ENCODE measurements around the gene ST8SIA6. TPM values are rescaled to one million over a fixed set of nuclear protein-coding genes. Genes with fewer than 3 reads are reported as not detected.
A peak's percentile ranks its signal among the peaks of the same experiment; 100 is the strongest.
"Not testable (repeated sequence)": the region's sequence is repeated elsewhere in the genome, so short reads cannot be mapped to it uniquely, and the experiment has no call there.

The ST8SIA6 gene
- total RNA-seq: 1 to 10 TPM in 3 of 4 donors, under 1 TPM in 1; 0.45 to 5.6 (median 1.5) TPM

GRCh38 chr10:17454161-17455014 lies at the start of gene ST8SIA6:
TSS of gene ST8SIA6 (minus strand) at chr10:17454595. CDS start at chr10:17454255, 340 bp downstream.
- WGBS, 2 donors: 16 to 20% methylated on average over 13 to 16 of the region's 91 CpGs
- Histone ChIP-seq H3K4me1 (peaks cover 8 to 13% of the 10 kb centered on the region in 2 donors), H3K27ac (no peak within 1 kb of the TSS), H3K9me3 (no peaks in the 10 kb centered on the region), H3K27me3 (no peaks in the 10 kb centered on the region), H3K4me3 (replicated peaks in 1 of 3) (peak within 1 kb of the TSS in 1 of 3 donors; percentile 26), H3K36me3 (no peaks in the 10 kb centered on the region)
- intact Hi-C loops (cut with DNase I): no loop called here
- peak; percentile 11 to 31 for DNase-seq
- TF ChIP-seq, protein P1, sequence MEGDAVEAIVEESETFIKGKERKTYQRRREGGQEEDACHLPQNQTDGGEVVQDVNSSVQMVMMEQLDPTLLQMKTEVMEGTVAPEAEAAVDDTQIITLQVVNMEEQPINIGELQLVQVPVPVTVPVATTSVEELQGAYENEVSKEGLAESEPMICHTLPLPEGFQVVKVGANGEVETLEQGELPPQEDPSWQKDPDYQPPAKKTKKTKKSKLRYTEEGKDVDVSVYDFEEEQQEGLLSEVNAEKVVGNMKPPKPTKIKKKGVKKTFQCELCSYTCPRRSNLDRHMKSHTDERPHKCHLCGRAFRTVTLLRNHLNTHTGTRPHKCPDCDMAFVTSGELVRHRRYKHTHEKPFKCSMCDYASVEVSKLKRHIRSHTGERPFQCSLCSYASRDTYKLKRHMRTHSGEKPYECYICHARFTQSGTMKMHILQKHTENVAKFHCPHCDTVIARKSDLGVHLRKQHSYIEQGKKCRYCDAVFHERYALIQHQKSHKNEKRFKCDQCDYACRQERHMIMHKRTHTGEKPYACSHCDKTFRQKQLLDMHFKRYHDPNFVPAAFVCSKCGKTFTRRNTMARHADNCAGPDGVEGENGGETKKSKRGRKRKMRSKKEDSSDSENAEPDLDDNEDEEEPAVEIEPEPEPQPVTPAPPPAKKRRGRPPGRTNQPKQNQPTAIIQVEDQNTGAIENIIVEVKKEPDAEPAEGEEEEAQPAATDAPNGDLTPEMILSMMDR (IDR thresholded peaks at IDR 0.05): no peak
- TF ChIP-seq POLR2A (IDR thresholded peaks at IDR 0.05): no peak

- DNase-seq: no peak
- intact Hi-C loops (cut with DNase I): no loop called here
- WGBS, 2 donors: 39 to 45% methylated on average over 7 of the region's 7 CpGs
- H3K9me3 ChIP-seq: no peaks in the 10 kb centered on the region
- TF ChIP-seq, protein P1 (IDR thresholded peaks at IDR 0.05): no peak
- TF ChIP-seq POLR2A (IDR thresholded peaks at IDR 0.05): no peak
- no peaks in the 10 kb centered on the region for H3K4me1 ChIP-seq
- H3K27me3 ChIP-seq: no peaks in the 10 kb centered on the region
- no peak overlapping the region for H3K27ac ChIP-seq
- no peaks in the 10 kb centered on the region for H3K36me3 ChIP-seq
- no peak overlapping the region for H3K4me3 ChIP-seq (replicated peaks in 1 of 3)
Observed at GRCh38 chr10:17503795-17504194, 49.4 kb upstream of the ST8SIA6 start.

- TF ChIP-seq, protein P1 (IDR thresholded peaks at IDR 0.05): no peak
- no peak for TF ChIP-seq POLR2A (IDR thresholded peaks at IDR 0.05)
- intact Hi-C loops (cut with DNase I): no loop called here
Observed at GRCh38 chr10:17502814-17503213, 48.4 kb upstream of the ST8SIA6 start.

DNA sequence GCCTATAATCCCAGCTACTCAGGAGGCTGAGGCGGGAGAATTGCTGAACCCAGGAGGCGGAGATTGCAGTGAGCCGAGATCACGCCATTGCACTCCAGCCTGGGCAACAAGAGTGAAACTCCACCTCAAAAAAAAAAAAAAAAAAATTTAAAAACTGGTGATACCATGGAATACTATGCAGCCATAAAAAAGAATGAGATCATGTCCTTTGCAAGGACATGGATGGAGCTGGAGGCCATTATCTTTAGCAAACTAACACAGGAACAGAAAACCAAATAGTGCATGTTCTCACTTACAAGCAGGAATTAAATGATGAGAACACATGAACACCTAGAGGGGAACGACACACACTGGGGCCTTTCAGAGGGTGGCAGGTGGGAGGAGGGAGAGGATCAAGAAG lies 44.6 kb upstream of the ST8SIA6 start:
- H3K9me3 ChIP-seq; intact Hi-C loops (cut with DNase I); H3K27ac ChIP-seq; H3K36me3 ChIP-seq; H3K4me1 ChIP-seq; H3K27me3 ChIP-seq; DNase-seq; H3K4me3 ChIP-seq (replicated peaks in 1 of 3): not testable (repeated sequence)
- 95 to 97% methylated on average over 5 of the region's 5 CpGs for WGBS, 2 donors

More at GRCh38 chr10:17502814-17503213, 48.4 kb upstream of the ST8SIA6 start:
- H3K4me1 ChIP-seq: no peaks in the 10 kb centered on the region
- no peaks in the 10 kb centered on the region for H3K36me3 ChIP-seq
- no peak overlapping the region for H3K4me3 ChIP-seq (replicated peaks in 1 of 3)
- H3K9me3 ChIP-seq: no peaks in the 10 kb centered on the region
- DNase-seq: no peak
- 69 to 71% methylated on average over 2 of the region's 2 CpGs for WGBS, 2 donors
- H3K27me3 ChIP-seq: no peaks in the 10 kb centered on the region
- H3K27ac ChIP-seq: no peak overlapping the region

GRCh38 chr10:17497446-17498030 lies 43.1 kb upstream of the ST8SIA6 start:
- Histone ChIP-seq H3K27me3 (no peaks in the 10 kb centered on the region), H3K4me1 (no peaks in the 10 kb centered on the region), H3K9me3 (no peaks in the 10 kb centered on the region), H3K27ac (no peak overlapping the region), H3K36me3 (no peaks in the 10 kb centered on the region), H3K4me3 (replicated peaks in 1 of 3) (no peak overlapping the region)
- intact Hi-C loops (cut with DNase I): no loop called here
- TF ChIP-seq POLR2A (IDR thresholded peaks at IDR 0.05): no peak
- TF ChIP-seq, protein P1 (IDR thresholded peaks at IDR 0.05): no peak
- 55 to 56% methylated on average over 6 of the region's 6 CpGs for WGBS, 2 donors
- DNase-seq: no peak
